Chondrocyte (in vitro differentiated cells): ENCODE data around the gene ARHGAP6. TPM values are rescaled to one million over a fixed set of nuclear protein-coding genes. Genes with fewer than 3 reads are reported as not detected.

ENCODE experiments used
- DNase-seq: peaks from one replicate; pipeline ENCODE4 v3.0.0; 2021; ENCODE audit warnings: mixed read lengths, low spot score
- H3K27ac Mint-ChIP-seq: one replicate; pipeline ENCODE4 v1.8.0; 2021; ENCODE audit warnings: mild to moderate bottlenecking, moderate library complexity, mixed read lengths; ENCODE audit not compliant: unreplicated experiment
- H3K27me3 Mint-ChIP-seq: 2 replicates; pipeline ENCODE4 v1.8.0; 2021; ENCODE audit warnings: low read depth, mixed read lengths
- H3K36me3 Mint-ChIP-seq: 2 replicates; pipeline ENCODE4 v1.8.0; 2021; ENCODE audit warnings: low read depth, mixed read lengths
- H3K4me1 Mint-ChIP-seq: 2 replicates; pipeline ENCODE4 v1.8.0; 2021; ENCODE audit warnings: low read depth, mild to moderate bottlenecking, mixed read lengths
- H3K4me3 Mint-ChIP-seq: one replicate; pipeline ENCODE4 v1.8.0; 2021; ENCODE audit warnings: mild to moderate bottlenecking, moderate library complexity, mixed read lengths; ENCODE audit not compliant: unreplicated experiment
- H3K9me3 Mint-ChIP-seq: 2 replicates; pipeline ENCODE4 v1.8.0; 2021; ENCODE audit warnings: low read depth, mixed read lengths
- CTCF ChIP-seq: fragments of 200-600 bp; sonication (generic); IDR thresholded peaks from 2 replicates; pipeline ENCODE4 v1.5.0; 2021; ENCODE audit warnings: antibody characterized with exemption, mild to moderate bottlenecking, moderate library complexity
- total RNA-seq: library from RNA; stranded (reverse); gene quantifications from 3 replicates; pipeline ENCODE4 v1.2.1, GENCODE V29; 2021

Gene ARHGAP6
- total RNA-seq, 1 donor from 2014 or later: 1.5 TPM

GRCh38 chrX:11664211-11665167 lies 1.2 kb downstream of the ARHGAP6 start:
- Mint-ChIP-seq H3K9me3 (peaks cover 9% of the 10 kb centered on the region), H3K4me3 (peak overlapping the region; percentile 79), H3K27ac (no peak overlapping the region), H3K4me1 (peaks cover 13% of the 10 kb centered on the region), H3K36me3 (no peaks in the 10 kb centered on the region), H3K27me3 (peaks cover 12% of the 10 kb centered on the region)
- TF ChIP-seq CTCF: no peak
- DNase-seq: peak; percentile 90

GRCh38 chrX:11663875-11664210 lies 1.9 kb downstream of the ARHGAP6 start:
- H3K9me3 Mint-ChIP-seq: peaks cover 9% of the 10 kb centered on the region
- peaks cover 13% of the 10 kb centered on the region for H3K4me1 Mint-ChIP-seq
- H3K4me3 Mint-ChIP-seq: peak overlapping the region; percentile 79
- TF ChIP-seq CTCF: no peak
- H3K36me3 Mint-ChIP-seq: no peaks in the 10 kb centered on the region
- H3K27ac Mint-ChIP-seq: no peak overlapping the region
- no peak for DNase-seq
- peaks cover 12% of the 10 kb centered on the region for H3K27me3 Mint-ChIP-seq

GRCh38 chrX:11655282-11656015 lies 10.3 kb downstream of the ARHGAP6 start:
- Mint-ChIP-seq H3K27ac (no peak overlapping the region), H3K4me3 (no peak overlapping the region), H3K4me1 (no peaks in the 10 kb centered on the region), H3K36me3 (no peaks in the 10 kb centered on the region), H3K27me3 (no peaks in the 10 kb centered on the region), H3K9me3 (peaks cover 11% of the 10 kb centered on the region)
- no peak for TF ChIP-seq CTCF
- no peak for DNase-seq

DNA sequence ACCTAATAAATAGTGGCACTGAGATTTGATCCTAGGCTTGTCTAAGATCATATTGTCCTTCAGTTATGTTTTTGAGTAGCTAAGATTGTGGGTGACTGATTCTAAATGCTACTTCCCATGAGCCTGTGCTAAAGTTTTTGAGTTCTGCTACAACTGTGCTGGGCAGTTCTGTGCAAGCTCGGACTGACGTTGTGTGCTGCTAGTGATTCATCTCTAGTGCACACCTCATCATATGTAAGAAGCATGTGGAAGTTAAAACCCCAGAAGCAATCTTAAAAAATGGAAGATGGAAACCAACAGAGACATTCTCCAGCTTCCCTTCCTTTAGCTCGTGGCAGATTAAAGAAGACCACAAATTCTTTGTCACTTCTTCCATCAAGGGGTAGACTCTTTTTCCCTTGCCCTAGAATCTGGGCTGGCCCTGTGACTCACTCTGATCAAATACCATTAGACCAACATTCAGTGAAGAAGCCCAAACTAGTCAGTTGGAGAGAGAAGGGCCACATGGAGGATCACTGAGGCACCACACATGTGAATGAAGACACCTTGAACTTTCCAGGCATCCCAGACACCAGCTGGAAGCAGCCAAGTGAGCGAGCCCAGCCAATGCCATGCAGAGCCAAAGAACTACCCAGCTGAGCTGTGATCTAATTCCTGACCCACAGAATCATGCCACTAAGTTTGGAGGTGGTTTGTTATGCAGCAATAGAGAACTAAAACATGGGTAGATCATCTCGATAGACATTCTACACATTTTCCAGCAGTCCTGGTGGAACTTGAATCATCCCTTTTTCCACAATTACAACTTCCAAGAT lies 16.8 kb downstream of the ARHGAP6 start:
- H3K4me3 Mint-ChIP-seq: no peak overlapping the region
- no peaks in the 10 kb centered on the region for H3K4me1 Mint-ChIP-seq
- no peak for DNase-seq
- H3K27me3 Mint-ChIP-seq: no peaks in the 10 kb centered on the region
- H3K9me3 Mint-ChIP-seq: peaks cover 15% of the 10 kb centered on the region
- H3K36me3 Mint-ChIP-seq: no peaks in the 10 kb centered on the region
- TF ChIP-seq CTCF: no peak
- no peak overlapping the region for H3K27ac Mint-ChIP-seq

- Mint-ChIP-seq H3K4me3 (no peak overlapping the region), H3K4me1 (no peaks in the 10 kb centered on the region), H3K36me3 (no peaks in the 10 kb centered on the region), H3K27me3 (no peaks in the 10 kb centered on the region), H3K9me3 (peaks cover 14% of the 10 kb centered on the region), H3K27ac (no peak overlapping the region)
- DNase-seq: no peak
- no peak for TF ChIP-seq CTCF
Observed at GRCh38 chrX:11647138-11647537, 18.6 kb downstream of the ARHGAP6 start.
